DMS 273 (cell line): Measurements from ENCODE around the gene DEXI.
"Not testable (repeated sequence)": the region's sequence is repeated elsewhere in the genome, so short reads cannot be mapped to it uniquely, and the experiment has no call there.

Experiments used
- DNase-seq: peaks from one replicate; lab custom pipeline; 2025; ENCODE audit not compliant: unreplicated experiment; lab: John Stamatoyannopoulos, UW

Gene DEXI

DNA sequence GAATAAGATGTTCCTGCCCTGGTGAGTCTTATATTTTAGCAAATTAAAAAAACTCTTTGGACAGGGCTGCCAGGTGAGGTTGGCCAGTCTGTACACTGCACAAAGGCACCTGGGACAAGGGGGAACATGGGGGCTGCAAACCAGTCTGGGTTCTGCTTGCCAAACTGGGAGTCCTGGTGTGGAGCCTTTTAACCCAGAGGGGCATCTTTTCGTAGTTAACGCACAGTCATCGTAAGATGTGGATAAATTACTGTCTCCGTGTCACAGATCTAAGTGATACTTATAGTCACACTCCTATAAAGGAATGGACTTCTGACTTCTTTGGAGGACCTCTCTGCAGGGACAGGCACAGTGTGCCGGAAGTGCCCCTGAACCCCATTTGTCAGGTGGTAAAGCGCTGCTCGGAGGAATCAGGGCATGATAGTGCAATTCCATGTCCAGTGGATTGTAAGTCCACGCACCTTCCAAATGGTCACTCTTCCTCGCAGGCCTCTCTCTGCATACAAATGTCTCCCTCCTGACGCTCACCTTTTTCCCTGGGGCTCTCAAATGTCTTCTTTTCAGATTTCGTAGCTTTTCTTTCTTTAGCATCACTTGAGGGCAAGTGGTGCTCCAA lies 14.7 kb downstream of the DEXI start:
- no peak for DNase-seq

- DNase-seq, result no peak
Measured at GRCh38 chr16:10926867-10927266, 15.4 kb downstream of the DEXI start.

DNA sequence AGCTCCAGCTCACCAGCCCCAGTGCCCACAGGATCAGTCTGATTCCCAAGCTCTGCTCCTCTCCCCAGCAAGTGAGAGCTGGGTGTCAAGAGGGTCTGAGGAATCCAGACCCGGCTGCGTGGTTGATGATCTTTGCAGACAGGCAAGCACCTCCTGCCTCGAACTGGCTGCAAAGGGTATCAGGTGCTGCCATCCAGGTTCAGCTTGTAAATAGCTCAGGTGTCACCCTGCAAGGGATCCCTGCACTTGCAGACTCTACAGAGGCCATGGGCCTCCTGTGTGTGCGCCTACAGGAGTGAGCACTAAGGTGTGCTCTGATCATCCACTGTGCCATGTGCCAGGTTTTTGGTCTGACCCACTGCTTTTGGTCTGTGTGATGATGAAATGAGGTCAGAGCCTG lies 16.2 kb downstream of the DEXI start:
- DNase-seq, result no peak

GRCh38 chr16:10925285-10925684 lies 17.0 kb downstream of the DEXI start:
- not testable (repeated sequence) for DNase-seq

GRCh38 chr16:10923650-10924214 lies 18.5 kb downstream of the DEXI start:
- DNase-seq, result no peak

- DNase-seq, result no peak
Measured at GRCh38 chr16:10923146-10923649, 19.1 kb downstream of the DEXI start.

DNA sequence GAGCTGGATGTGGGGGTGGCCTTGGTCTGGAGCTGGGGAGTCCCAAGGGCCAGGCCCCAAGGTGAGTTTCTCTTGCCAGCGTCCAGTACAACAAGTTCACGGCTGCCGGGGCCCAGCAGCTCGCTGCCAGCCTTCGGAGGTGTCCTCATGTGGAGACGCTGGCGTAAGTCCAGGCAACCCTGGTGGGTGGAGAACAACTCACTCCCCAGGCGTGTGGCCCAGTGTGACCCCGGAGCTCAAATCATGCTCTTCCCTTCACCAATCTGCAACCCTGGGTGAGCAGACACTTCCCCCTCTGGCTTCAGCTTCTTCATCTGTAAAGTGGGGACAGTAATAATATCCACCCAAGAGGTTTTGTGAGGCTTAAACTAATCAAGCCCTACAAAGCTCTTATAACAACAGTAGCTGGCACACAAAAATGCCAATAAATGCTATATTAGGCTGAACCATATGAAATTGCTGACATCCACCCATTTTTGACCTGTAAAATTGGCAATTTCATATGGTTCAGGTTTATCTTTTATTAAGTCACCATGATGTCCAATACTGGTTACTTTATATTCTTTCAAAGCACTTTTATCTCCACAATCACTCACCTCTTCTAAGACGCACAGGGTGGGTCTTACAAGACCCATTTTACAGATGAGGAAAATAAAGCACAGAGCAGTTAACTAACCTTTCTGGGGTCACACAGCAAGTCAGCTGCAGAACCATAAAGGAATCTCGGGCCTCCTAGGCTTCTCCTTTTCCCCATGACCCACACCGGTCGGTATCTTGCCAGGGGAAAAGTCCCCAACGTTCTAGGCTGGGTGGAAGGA lies 19.7 kb downstream of the DEXI start:
- peak; percentile 70 for DNase-seq

- peak; percentile 51 for DNase-seq
Measured at GRCh38 chr16:10921536-10922327, 20.5 kb downstream of the DEXI start.

DNA sequence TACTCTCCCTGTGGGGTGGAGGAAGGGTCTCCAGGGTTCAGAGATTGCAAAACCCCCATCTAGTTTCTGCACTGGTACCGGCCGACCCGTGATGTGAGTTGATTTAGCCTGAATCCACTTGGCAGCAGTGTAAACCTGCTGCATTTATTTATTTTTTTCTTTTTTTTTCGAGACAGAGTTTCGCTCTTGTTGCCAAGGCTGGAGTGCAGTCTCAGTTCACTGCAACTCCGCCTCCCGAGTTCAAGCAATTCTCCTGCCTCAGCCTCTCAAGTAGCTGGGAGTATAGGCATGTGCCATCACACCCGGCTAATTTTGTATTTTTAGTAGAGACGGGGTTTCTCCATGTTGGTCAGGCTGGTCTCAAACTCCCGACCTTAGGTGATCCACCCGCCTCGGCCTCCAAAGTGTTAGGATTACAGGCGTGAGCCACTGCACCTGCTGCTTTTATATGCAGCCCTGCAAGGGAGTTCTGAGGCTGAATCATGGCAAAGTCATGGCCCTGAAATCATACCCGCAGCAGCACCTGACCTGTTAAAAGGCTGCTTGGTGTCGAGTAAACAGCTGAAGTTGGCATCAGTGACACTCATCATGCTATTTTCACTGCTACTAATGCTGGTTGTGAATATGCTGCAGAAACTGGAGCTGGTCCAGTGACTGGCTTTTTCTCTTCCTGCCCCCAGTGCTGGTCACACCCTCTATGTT lies 21.4 kb downstream of the DEXI start:
- no peak for DNase-seq

DNA sequence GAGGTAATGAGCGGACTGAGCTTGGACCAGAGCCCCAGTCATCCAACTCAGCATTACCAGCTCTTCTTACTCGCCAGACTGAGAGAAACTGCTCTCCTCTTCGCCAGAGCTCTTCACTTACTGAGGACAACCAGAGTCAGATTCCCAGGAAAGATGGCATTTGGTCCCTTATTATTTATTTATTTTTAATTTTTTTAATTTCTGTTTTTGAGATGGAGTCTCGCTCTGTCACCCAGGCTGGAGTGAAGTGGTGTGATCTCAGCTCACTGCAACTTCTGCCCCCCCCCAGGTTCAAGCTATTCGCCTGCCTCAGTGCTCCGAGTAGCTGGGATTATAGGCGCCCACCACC lies 23.3 kb downstream of the DEXI start:
- no peak for DNase-seq

DNA sequence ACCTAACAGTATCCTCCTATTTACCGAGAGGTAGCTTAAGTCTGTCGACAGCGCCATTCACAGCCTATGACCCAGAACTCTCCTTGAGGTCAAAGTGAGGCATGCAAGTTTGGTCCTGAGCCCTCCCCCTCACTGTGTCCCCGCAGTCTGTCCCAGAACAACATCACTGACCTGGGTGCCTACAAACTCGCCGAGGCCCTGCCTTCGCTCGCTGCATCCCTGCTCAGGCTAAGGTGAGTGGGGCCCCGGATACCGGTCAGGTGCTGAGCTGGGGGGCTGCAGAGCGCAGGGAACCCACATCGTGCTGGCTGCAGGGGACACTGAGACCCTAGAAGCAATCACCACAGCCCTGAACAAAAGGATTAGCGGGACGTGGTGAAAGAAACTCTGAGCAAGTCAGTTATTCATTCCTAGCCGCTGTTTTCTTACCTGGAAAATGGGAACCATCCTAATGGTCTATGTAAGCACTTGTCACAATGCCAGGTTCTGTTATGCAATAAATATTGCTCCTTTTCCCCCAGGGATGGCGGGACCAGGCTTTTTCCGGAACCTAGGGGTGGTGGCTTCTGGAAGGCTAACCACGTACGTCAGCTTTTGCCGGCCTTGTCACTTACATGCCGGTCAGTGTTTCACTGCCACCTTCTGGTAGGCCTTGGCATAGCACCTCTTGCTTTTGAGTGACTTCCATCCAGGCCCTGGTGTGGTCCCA lies 23.8 kb downstream of the DEXI start:
- peak; percentile 96 for DNase-seq

- no peak for DNase-seq
Measured at GRCh38 chr16:10916534-10916933, 25.7 kb downstream of the DEXI start.

GRCh38 chr16:10911267-10911666 lies 31.0 kb downstream of the DEXI start:
- DNase-seq, result no peak

- DNase-seq, result no peak
Measured at GRCh38 chr16:10907757-10908045, 34.6 kb downstream of the DEXI start.

- peak; percentile 25 for DNase-seq
Measured at GRCh38 chr16:10906914-10907756, 35.1 kb downstream of the DEXI start.

GRCh38 chr16:10906482-10906881 lies 35.8 kb downstream of the DEXI start:
- no peak for DNase-seq

DNA sequence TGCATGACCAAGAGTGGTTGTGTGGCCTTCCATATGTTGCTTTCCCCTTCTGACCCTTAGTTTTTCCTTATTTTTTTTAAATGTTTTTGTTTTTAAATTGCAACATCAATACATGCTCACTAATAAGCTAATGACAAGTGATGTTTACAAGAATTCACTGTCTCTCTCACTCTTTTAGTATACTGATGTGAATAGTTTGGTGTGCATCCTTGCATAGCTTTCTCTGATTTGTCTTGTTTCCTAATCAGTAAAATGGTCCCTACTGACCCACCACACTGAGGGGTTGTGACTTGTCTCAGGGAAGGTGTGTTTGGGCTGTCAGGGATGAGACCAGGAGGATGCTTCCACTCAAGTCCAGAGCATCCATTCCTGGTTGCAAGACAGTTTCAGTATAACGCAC lies 39.3 kb downstream of the DEXI start:
- no peak for DNase-seq

- DNase-seq, result no peak
Measured at GRCh38 chr16:10897134-10897533, 45.1 kb downstream of the DEXI start.

DNA sequence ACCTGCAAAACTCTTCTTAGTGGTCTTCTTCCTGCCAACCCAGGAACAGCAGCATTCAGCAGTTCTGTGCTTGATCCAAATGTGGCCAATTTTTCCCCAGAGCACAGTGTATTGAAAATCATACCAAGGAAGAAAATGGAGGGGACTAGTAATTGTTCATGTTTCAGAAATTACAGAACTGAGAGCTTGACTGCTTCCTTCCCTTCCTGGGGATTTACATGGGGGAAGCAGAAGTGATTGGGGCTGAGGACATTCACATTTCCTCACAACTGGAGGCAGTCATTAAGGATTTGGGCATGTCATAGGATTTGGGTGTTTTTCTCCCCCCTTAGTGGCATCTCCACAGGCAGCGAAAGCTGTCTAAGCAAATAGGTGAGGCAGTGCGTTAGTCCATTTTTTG lies 45.5 kb downstream of the DEXI start:
- no peak for DNase-seq

- no peak for DNase-seq
Measured at GRCh38 chr16:10896165-10896564, 46.1 kb downstream of the DEXI start.
